ENCODE data around the gene COQ2. TPM values are rescaled to one million over a fixed set of nuclear protein-coding genes. Genes with fewer than 3 reads are reported as not detected.

The COQ2 gene
- total and polyA plus RNA-seq, 2 of the 13 experiments (the other 11 are each of a cell fraction or from before 2014, with no cell fraction given): 10.1 to 17.3 TPM

GRCh38 chr4:83272900-83273299, 11.7 kb downstream of the COQ2 start:
- H3K79me2 ChIP-seq (ENCODE audit: insufficient read depth, low read length): no peaks in the 10 kb centered on the region
- POLR2A ChIA-PET: interaction anchor here (1.3 kb wide), 1 partner anchor 12 kb away, joined by 4 read pairs; the partner anchor contains the start of gene COQ2
- CTCF ChIA-PET (ENCODE audit: low intra/inter-chr PET ratio, low total read pairs): no interaction called here
- BruUV-seq (replicated peaks): no TSS peak
- over 99% methylated on average over 5 of the region's 5 CpGs for WGBS (ENCODE audit: low lambda C conversion rate)
- no peaks in the 10 kb centered on the region for H3K4me1 ChIP-seq (ENCODE audit: insufficient read depth, low read length)
- H3K27ac ChIP-seq (ENCODE audit: extremely low read length, insufficient read depth, low read length): no peak overlapping the region
- H3K36me3 ChIP-seq (replicated peaks in 1 of 2; ENCODE audit: control insufficient read depth in 1 of 2, insufficient read depth in 2 of 2, low read length in 2 of 2): peaks cover 3 to 44% of the 10 kb centered on the region in 2 experiments; a peak in 3 of 5 replicates
- no peaks in the 10 kb centered on the region for H4K20me1 ChIP-seq (ENCODE audit: insufficient read depth, low read length)
- intact Hi-C loops (cut with micrococcal nuclease; ENCODE audit: unreplicated experiment) (no loop called here), in situ Hi-C loops (cut with HindIII; ENCODE audit: extremely low pct_ligation_motif_present, low pct_unique_long_range_greater_than_20kb) (no loop called here)
- no peak overlapping the region for H3K9ac ChIP-seq (ENCODE audit: insufficient read depth, low read depth, low read length)
- no peak for FAIRE-seq
- no peaks in the 10 kb centered on the region for H3K9me3 ChIP-seq (ENCODE audit: low read length)
- no peak overlapping the region for H3K4me2 ChIP-seq (ENCODE audit: low read depth, low read length)
- DNase-seq (ENCODE audit: low spot score): no peak
- H2AFZ ChIP-seq (ENCODE audit: low read length): no peak overlapping the region
- no peak overlapping the region for H3K4me3 ChIP-seq (replicated peaks in 1 of 3; ENCODE audit: insufficient read depth in 1 of 3, low read depth in 2 of 3, low read length in 3 of 3)
- no peak for TF ChIP-seq ZNF7 (CRISPR knock-in tag; IDR thresholded peaks at IDR 0.05)
- no peak for TF ChIP-seq ZMYM3 (CRISPR knock-in tag; IDR thresholded peaks at IDR 0.05)
- no peak for TF ChIP-seq ZNF678 (CRISPR knock-in tag; IDR thresholded peaks at IDR 0.05)
- TF ChIP-seq ZKSCAN8 (CRISPR knock-in tag; IDR thresholded peaks at IDR 0.05; ENCODE audit: borderline replicate concordance): no peak
- no peak for TF ChIP-seq ZNF552 (CRISPR knock-in tag; IDR thresholded peaks at IDR 0.05; ENCODE audit: borderline replicate concordance)
- no peak for TF ChIP-seq ZNF609 (CRISPR knock-in tag; IDR thresholded peaks at IDR 0.05; ENCODE audit: borderline replicate concordance)
- no peak for TF ChIP-seq GATAD2A (CRISPR knock-in tag; IDR thresholded peaks at IDR 0.05)
- TF ChIP-seq ADNP (CRISPR knock-in tag; IDR thresholded peaks at IDR 0.05): no peak
- TF ChIP-seq HMG20B (CRISPR knock-in tag; conservative IDR thresholded peaks at IDR 0.05): no peak
- no peak for TF ChIP-seq ZBTB49 (CRISPR knock-in tag; IDR thresholded peaks at IDR 0.05; ENCODE audit: borderline replicate concordance)
- no peak for TF ChIP-seq ZNF703 (CRISPR knock-in tag; IDR thresholded peaks at IDR 0.05; ENCODE audit: borderline replicate concordance)
- no peak for TF ChIP-seq CERS6 (CRISPR knock-in tag; IDR thresholded peaks at IDR 0.05)
- TF ChIP-seq BORCS8-MEF2B (CRISPR knock-in tag; IDR thresholded peaks at IDR 0.05): no peak
- no peak for TF ChIP-seq ZSCAN12 (CRISPR knock-in tag; IDR thresholded peaks at IDR 0.05)
- TF ChIP-seq FOXA3 (CRISPR knock-in tag; IDR thresholded peaks at IDR 0.05): no peak
- no peak for TF ChIP-seq CREBL2 (CRISPR knock-in tag; IDR thresholded peaks at IDR 0.05; ENCODE audit: borderline replicate concordance)
- TF ChIP-seq CENPX (CRISPR knock-in tag; IDR thresholded peaks at IDR 0.05): no peak
- no peak for TF ChIP-seq ZNF432 (CRISPR knock-in tag; IDR thresholded peaks at IDR 0.05; ENCODE audit: borderline replicate concordance)
- TF ChIP-seq MIER3 (CRISPR knock-in tag; IDR thresholded peaks at IDR 0.05; ENCODE audit: borderline replicate concordance): no peak
- H3K27me3 ChIP-seq (ENCODE audit: control insufficient read depth in 1 of 2, insufficient read depth in 2 of 2, low read length in 2 of 2): no peaks in the 10 kb centered on the region
- ATAC-seq: no peak

Measured in HepG2 (cell line).